Measurements from ENCODE around the gene ITIH5.
"Not testable (repeated sequence)": the region's sequence is repeated elsewhere in the genome, so short reads cannot be mapped to it uniquely, and the experiment has no call there.

The ITIH5 gene

GRCh38 chr10:7666253-7667023 is at the start of gene ITIH5:
TSS of gene ITIH5 (minus strand) at chr10:7666966. CDS start at chr10:7666892, 74 bp downstream.
- no peak for DNase-seq (ENCODE audit: low read depth)

GRCh38 chr10:7715515-7715914 is 48.7 kb upstream of the ITIH5 start:
- no peak for DNase-seq (ENCODE audit: low read depth)

GRCh38 chr10:7711075-7711474 is 44.3 kb upstream of the ITIH5 start:
- DNase-seq (ENCODE audit: low read depth): not testable (repeated sequence)

DNA sequence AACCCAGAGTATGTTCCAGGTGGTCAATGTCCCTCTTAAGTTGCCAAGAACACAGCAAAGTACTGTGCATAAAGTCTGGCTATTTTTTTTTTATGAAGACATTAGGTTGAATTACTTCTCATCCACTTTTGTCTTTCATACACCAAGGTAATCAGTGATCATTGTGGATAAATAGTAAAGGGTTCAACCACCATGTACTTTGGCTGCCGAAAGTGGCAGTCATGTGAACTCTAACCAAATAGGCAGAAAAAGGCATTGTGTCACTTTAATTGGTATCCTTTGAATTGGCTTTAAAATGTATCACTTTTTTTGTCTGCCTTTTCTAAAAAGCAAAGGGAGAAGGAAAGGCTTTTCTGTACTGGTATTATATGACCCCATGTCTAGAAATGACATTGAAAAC is 43.7 kb upstream of the ITIH5 start:
- DNase-seq (ENCODE audit: low read depth): no peak

GRCh38 chr10:7708832-7709231 is 42.1 kb upstream of the ITIH5 start:
- no peak for DNase-seq (ENCODE audit: low read depth)

GRCh38 chr10:7707858-7708622 is 41.3 kb upstream of the ITIH5 start:
- no peak for DNase-seq (ENCODE audit: low read depth)

DNA sequence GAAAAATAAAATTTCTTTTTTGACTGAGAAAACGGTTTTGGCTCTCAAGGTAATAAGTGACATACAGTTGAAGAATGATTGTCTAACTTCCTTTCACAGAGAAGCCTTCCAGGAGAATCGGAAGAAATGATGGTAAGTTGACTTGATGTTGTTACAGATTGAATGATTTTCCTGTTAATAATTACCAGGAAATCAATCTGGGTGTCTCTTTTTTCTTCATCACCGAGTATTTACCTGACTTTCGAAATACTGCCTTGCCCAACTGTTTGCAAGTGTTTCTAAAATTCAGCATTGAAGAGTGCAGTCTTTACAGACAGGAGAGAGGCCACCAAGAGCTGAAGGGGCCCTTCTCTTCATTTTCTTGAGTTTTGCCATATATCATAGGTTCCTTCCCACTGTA is 40.3 kb upstream of the ITIH5 start:
- DNase-seq (ENCODE audit: low read depth): no peak

- DNase-seq (ENCODE audit: low read depth): no peak
These were observed 39.8 kb upstream of the ITIH5 start for GRCh38 chr10:7706534-7707073.

- DNase-seq (ENCODE audit: low read depth): no peak
These were observed 38.6 kb upstream of the ITIH5 start for GRCh38 chr10:7705341-7705740.

DNA sequence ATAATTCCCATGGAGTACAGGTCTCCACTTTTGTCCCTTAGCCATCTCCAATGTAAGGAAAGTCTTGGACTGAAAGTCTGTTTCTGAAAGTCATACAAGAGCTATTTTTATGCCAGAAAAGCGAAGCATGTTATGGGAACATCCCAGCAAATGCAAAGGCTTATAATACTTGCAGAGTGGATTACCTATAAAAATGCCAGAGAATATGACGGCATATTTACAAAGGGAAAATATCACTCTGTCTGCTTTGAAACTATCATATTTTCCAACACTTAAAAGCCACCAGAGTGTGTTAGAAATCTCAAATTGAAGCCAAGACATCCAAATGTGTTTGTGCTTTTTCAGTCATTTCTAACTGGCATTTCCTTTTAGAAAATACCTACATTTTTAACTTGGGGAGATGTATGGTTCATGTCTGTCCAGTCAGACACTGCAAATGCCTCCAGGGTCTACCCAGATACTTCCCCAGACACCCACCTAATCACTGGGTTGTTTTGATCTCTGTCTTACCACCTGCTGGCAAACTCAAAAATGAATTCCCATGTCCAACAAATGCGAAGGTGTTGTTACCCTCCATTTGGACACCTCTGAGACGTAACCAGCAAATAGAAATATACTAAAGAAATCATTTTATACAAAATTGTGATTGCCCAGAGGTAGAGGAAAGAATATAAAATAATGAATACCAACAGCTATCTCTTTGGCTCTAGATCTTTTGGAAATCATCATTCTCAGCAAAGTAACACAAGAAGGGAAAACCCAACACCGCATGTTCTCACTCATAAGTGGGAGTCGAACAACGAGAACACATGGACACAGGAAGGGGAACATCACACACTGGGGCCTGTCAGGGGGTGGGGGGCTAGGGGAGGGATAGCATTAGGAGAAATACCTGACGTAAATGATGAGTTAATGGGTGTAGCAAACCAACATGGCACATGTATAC is 37.6 kb upstream of the ITIH5 start:
- DNase-seq (ENCODE audit: low read depth): no peak

DNA sequence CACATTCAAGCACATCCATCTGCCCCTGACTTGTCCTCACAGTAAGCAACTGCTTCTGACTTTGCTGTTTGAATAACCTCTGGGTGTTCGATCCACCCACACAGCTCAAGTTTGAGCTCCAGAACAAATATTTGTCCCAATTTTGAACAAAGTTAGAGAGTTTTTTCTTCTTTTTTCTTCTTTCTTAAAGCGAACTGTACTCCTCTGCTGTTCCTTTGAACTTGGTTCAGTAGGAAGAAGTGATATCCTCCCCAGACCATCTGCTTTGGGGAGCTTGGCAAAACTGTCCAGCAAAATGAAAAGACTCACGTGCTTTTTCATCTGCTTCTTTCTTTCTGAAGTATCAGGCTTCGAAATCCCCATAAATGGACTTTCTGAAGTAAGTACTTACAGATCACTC is 36.4 kb upstream of the ITIH5 start, which contains the start of gene ITIH2:
TSS of gene ITIH2 (plus strand) at position 177 of the 400 bp plus-strand sequence. CDS start at position 296, 119 bp downstream.
- DNase-seq (ENCODE audit: low read depth): no peak

- DNase-seq (ENCODE audit: low read depth): no peak
These were observed 35.6 kb upstream of the ITIH5 start for GRCh38 chr10:7702288-7702812.

DNA sequence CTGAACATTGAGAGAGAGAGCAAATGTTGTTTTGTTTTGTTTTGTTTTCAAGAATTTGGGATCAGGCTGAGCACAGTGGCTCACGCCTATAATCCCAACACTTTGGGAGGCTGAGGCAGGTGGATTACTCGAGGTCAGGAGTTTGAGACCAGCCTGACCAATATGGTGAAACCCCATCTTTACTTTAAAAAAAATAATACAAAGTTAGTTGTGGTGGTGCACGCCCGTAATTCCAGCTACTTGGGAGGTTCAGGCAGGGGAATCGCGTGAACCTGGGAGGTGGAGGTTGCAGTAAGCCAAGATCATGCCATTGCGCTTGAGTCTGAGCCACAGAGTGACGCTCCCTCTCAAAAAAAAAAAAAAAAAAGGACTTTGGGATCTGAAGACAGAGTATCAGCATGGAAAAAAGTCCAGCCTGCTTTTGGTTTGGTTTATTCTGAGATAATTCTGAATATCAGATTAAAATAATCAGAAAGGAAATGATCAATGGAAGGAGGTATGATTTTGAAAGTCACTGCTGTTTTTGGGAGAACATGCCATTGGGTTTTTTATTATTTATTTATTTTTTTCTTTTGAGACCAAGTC is 34.5 kb upstream of the ITIH5 start:
- no peak for DNase-seq (ENCODE audit: low read depth)

DNA sequence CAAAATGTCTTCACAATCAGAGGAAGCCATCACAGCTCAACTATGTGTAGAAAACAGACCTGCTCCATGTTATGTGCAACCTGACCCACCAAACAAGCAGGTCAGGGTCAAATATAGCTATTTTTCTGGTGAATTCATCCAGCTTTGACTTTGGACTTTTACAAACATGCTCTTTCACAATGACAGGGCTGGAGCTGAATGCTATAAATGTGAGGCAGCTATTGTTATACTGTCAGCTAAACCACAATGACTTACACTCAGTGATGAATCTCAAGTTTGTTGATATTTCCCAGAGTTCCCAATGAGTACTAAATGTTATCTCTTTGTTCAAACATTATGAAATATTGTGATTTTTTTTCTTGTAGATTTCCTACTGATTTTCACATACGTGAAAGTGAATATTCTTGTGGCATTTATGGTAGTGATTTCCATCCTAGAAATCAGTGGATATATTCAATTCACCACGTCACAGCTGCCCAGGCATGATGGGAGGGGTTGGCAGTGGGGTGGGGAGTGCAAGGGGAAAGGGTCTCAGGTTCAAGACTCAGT is 33.9 kb upstream of the ITIH5 start:
- no peak for DNase-seq (ENCODE audit: low read depth)

DNA sequence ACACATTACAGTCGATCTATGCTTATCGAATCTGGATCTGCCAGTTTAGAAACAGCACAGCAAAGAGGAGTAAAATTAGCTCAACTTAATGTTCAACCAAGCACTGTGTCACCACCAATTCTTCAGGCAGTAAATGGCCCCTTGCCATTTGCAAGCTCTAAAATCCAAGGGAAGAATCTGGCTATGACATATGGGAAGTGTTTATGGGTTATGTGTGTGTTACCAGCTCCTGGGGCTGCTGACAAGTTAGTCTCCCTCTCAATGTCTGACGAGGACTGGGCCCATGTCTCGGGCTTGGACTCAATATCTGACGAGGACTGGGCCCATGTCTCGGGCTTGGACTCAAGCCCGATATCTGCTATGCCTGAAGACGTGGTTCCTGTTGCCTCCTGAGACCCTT is 30.7 kb upstream of the ITIH5 start:
- DNase-seq (ENCODE audit: low read depth): no peak

GRCh38 chr10:7696545-7696944 is 29.8 kb upstream of the ITIH5 start:
- DNase-seq (ENCODE audit: low read depth): no peak

DNA sequence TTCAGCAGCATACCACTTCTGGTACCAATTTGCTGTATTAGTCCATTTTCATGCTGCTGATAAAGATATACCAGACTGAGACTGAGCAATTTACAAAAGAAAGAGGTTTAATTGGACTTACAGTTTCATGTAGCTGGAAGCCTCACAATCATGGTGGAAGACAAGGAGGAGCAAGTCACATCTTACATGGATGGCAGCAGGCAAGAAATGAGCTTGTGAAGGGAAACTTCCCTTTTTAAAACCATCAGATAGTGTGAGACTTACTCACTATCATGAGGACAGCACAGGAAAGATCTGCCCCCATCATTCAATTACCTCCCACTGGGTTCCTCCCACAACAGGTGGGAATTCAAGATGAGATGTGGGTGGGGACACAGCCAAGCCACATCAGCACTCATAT is 26.4 kb upstream of the ITIH5 start:
- DNase-seq (ENCODE audit: low read depth): not testable (repeated sequence)

- DNase-seq (ENCODE audit: low read depth): not testable (repeated sequence)
These were observed 25.6 kb upstream of the ITIH5 start for GRCh38 chr10:7692368-7692767.

DNA sequence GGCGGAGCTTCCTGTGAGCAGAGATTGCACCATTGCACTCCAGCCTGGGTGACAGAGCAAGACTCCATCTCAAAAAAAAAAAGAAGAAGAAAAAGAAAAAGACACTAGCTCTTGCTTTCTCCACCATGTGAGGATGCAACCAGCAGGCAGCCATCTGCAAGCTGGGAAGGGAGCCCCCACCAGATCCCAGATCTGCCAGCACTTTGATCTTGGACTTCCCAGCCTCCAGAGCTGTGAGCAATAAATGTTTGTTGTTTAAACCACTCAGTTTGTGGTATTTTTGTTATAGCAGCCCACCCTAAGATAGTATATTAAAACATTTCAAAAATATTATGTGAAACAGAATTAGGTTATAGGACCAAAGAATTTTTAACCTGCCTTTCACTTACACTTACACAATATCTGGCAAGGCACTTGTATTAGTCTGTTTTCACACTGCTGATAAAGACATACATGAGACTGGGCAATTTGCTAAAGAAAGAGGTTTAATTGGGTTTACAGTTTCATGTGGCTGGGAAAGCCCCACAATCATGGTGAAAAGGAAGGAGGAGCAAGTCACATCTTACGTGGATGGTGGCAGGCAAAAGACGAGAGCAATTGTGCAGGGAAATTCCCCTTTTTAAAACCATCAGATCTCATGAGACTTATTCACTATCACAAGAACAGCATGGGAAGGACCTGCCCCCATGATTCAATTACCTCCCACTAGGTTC is 24.3 kb upstream of the ITIH5 start:
- DNase-seq (ENCODE audit: low read depth): not testable (repeated sequence)

GRCh38 chr10:7689591-7689990 is 22.8 kb upstream of the ITIH5 start:
- DNase-seq (ENCODE audit: low read depth): no peak
